Effector memory CD8-positive, alpha-beta T cell (primary cell): ENCODE data around the gene U2AF1L4.
A peak's percentile ranks its signal among the peaks of the same experiment; 100 is the strongest.

ENCODE experiments used
- ATAC-seq: fragments of 150-1000 bp; cut with Tn5 transposase; replicated peaks from 2 replicates; pipeline ENCODE4 v1.10.0; 2021; ENCODE audit warnings: mild to moderate bottlenecking, moderate library complexity
- DNase-seq, 3 experiments: peaks; one replicate each; pipeline ENCODE4 v3.0.0; 2021
- H3K27ac Mint-ChIP-seq, 2 donors: one replicate each; pipeline ENCODE4 v1.8.0; 2022; ENCODE audit warnings: mild to moderate bottlenecking in 2 of 2, mixed read lengths in 2 of 2, moderate library complexity in 2 of 2
- H3K27me3 Mint-ChIP-seq, 2 donors: one replicate each; pipeline ENCODE4 v1.8.0; 2022; ENCODE audit warnings: mixed read lengths in 2 of 2
- H3K36me3 Mint-ChIP-seq: one replicate; pipeline ENCODE4 v1.8.0; 2022; ENCODE audit warnings: mild to moderate bottlenecking, moderate library complexity, mixed read lengths; ENCODE audit not compliant: insufficient read depth
- H3K4me1 Mint-ChIP-seq, 2 donors: one replicate each; pipeline ENCODE4 v1.8.0; 2022; ENCODE audit warnings: low read depth in 2 of 2, mixed read lengths in 2 of 2
- H3K4me3 Mint-ChIP-seq, 2 donors: one replicate each; pipeline ENCODE4 v1.8.0; 2022; ENCODE audit warnings: mild to moderate bottlenecking in 2 of 2, mixed read lengths in 2 of 2, moderate library complexity in 2 of 2
- H3K9me3 Mint-ChIP-seq, 2 donors: one replicate each; pipeline ENCODE4 v1.8.0; 2022; ENCODE audit warnings: mixed read lengths in 2 of 2

Gene U2AF1L4

GRCh38 chr19:35708391-35708790 is 36.8 kb downstream of the U2AF1L4 start:
- Mint-ChIP-seq H3K27ac (no peak overlapping the region), H3K9me3 (no peaks in the 10 kb centered on the region), H3K36me3 (no peaks in the 10 kb centered on the region), H3K4me3 (no peak overlapping the region), H3K27me3 (peaks cover 0 to under 1% of the 10 kb centered on the region in 2 donors), H3K4me1 (peaks cover 18 to 24% of the 10 kb centered on the region in 2 donors)
- ATAC-seq: no peak
- no peak for DNase-seq

- Mint-ChIP-seq H3K27ac (no peak within 1 kb of the TSS), H3K27me3 (peaks cover 0 to 9% of the 10 kb centered on the region in 2 donors), H3K4me3 (no peak within 1 kb of the TSS), H3K9me3 (no peaks in the 10 kb centered on the region), H3K4me1 (peaks cover 5 to 7% of the 10 kb centered on the region in 2 donors), H3K36me3 (peaks cover 6% of the 10 kb centered on the region)
- ATAC-seq: no peak
- no peak for DNase-seq
Measured at GRCh38 chr19:35704218-35704617, 41.0 kb downstream of the U2AF1L4 start, which contains the start of gene ZBTB32. TSS of gene ZBTB32 (plus strand) at chr19:35704558. CDS start at chr19:35714627, 10,069 bp downstream.

GRCh38 chr19:35703343-35703742 is 41.9 kb downstream of the U2AF1L4 start:
- H3K27ac Mint-ChIP-seq: no peak overlapping the region
- H3K27me3 Mint-ChIP-seq: peaks cover 0 to 9% of the 10 kb centered on the region in 2 donors
- DNase-seq (no peak), ATAC-seq (no peak)
- peak overlapping the region in 1 of 2 donors; percentile 94 for H3K4me3 Mint-ChIP-seq
- no peaks in the 10 kb centered on the region for H3K9me3 Mint-ChIP-seq
- peaks cover 5 to 7% of the 10 kb centered on the region in 2 donors for H3K4me1 Mint-ChIP-seq
- H3K36me3 Mint-ChIP-seq: peaks cover 6% of the 10 kb centered on the region

- Mint-ChIP-seq H3K4me3 (peak overlapping the region; percentile 92 to 94), H3K27me3 (peaks cover 0 to 9% of the 10 kb centered on the region in 2 donors), H3K36me3 (peaks cover 6% of the 10 kb centered on the region), H3K9me3 (no peaks in the 10 kb centered on the region), H3K4me1 (peaks cover 5 to 7% of the 10 kb centered on the region in 2 donors), H3K27ac (peak overlapping the region; percentile 85 to 86)
- DNase-seq (peak; percentile 84 to 85 (median 84)), ATAC-seq (peak; percentile 99)
Measured at GRCh38 chr19:35702223-35703012, 42.8 kb downstream of the U2AF1L4 start.

GRCh38 chr19:35696835-35697234 is 48.4 kb downstream of the U2AF1L4 start:
- Mint-ChIP-seq H3K27me3 (peaks cover 0 to 2% of the 10 kb centered on the region in 2 donors), H3K4me1 (no peaks in the 10 kb centered on the region), H3K4me3 (no peak overlapping the region), H3K36me3 (no peaks in the 10 kb centered on the region), H3K27ac (no peak overlapping the region), H3K9me3 (no peaks in the 10 kb centered on the region)
- no peak for DNase-seq
- ATAC-seq: no peak

GRCh38 chr19:35695895-35696422 is 49.3 kb downstream of the U2AF1L4 start:
- DNase-seq: no peak
- Mint-ChIP-seq H3K4me1 (no peaks in the 10 kb centered on the region), H3K9me3 (no peaks in the 10 kb centered on the region), H3K27ac (no peak overlapping the region), H3K27me3 (no peaks in the 10 kb centered on the region), H3K36me3 (no peaks in the 10 kb centered on the region), H3K4me3 (no peak overlapping the region)
- no peak for ATAC-seq

GRCh38 chr19:35693835-35694599 is 51.2 kb downstream of the U2AF1L4 start:
- Mint-ChIP-seq H3K27ac (no peak overlapping the region), H3K27me3 (no peaks in the 10 kb centered on the region), H3K4me3 (no peak overlapping the region), H3K9me3 (no peaks in the 10 kb centered on the region), H3K36me3 (peaks cover 4% of the 10 kb centered on the region), H3K4me1 (no peaks in the 10 kb centered on the region)
- peak; percentile 100 for ATAC-seq
- DNase-seq: peak; percentile 90 to 92 (median 92)

GRCh38 chr19:35693422-35693821 is 51.8 kb downstream of the U2AF1L4 start:
- H3K9me3 Mint-ChIP-seq: no peaks in the 10 kb centered on the region
- peaks cover 4% of the 10 kb centered on the region for H3K36me3 Mint-ChIP-seq
- no peaks in the 10 kb centered on the region for H3K4me1 Mint-ChIP-seq
- H3K27ac Mint-ChIP-seq: no peak overlapping the region
- H3K27me3 Mint-ChIP-seq: no peaks in the 10 kb centered on the region
- peak; percentile 3 for ATAC-seq
- DNase-seq: no peak
- no peak overlapping the region for H3K4me3 Mint-ChIP-seq
